HG03571 (cell line): ENCODE measurements around the gene TUT7.

Source experiments
- ATAC-seq: cut with Tn5 transposase; IDR thresholded peaks from one replicate; pipeline ENCODE4 v1.9.1; 2021; ENCODE audit not compliant: unreplicated experiment

Gene TUT7

DNA sequence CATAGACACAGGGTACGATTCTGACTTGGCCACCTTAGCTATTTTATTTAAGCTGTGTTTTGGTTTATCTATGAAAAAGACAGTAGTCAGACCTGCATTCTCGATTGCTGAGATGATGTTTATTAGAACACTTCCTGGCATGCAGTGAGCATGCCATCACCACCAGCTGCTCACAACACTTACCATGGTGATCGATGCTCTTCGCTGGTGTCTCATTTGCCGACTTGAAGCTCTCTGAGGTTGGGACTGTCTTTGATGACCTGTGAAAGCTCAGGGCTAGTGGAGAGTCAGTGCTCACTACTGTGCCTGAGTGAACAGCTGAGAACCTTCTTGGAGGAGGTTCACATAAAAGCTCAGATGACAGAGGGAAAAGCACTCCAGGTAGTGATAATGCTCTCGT, 90.3 kb downstream of the TUT7 start:
- no peak for ATAC-seq

DNA sequence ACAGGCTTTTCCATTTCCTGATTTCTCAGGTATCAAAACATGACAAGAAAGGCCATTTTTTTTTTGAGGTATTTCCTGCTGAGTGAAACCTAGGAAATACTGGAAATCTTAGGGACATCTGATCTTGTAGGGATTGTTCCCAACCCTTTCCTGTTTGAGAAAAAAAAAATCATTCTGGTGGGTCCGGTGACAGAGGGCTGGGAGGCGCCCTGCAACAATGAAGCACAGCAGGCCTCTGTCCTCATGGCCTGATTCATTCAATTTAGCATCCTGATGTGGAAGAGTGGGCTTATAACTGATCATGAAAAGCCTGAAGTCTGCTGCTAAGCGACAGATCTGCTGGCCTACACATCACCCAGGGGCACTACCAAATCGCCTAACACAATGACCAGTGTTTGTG, 91.7 kb downstream of the TUT7 start:
- no peak for ATAC-seq

- ATAC-seq = no peak
Measured at GRCh38 chr9:86259557-86259956, 94.7 kb downstream of the TUT7 start, which contains the start of gene C9orf153. TSS of gene C9orf153 (minus strand) at chr9:86259657. CDS start at chr9:86229603, 30,054 bp downstream.

DNA sequence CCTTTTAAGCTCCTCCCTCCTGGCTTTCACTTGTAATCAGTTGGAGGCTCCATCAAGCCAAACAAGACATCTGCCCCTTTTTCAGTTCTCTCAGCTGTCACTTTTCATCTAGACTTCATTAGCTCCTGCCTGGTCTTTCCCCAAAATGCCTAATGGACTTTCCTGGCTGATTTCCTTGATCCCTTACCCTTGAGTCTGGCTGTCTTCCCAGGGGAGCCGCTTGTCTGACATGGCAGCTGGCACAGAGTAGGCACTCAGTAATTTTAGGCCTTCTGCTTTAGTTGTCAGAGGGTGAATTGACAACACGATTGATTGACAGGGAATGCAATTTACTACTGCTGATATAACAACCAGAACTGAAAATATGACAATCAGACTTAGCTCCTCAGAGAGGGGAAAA, 96.8 kb downstream of the TUT7 start:
- ATAC-seq = no peak

- no peak for ATAC-seq
Measured at GRCh38 chr9:86256653-86257052, 97.6 kb downstream of the TUT7 start.

GRCh38 chr9:86253577-86253976, 100.6 kb downstream of the TUT7 start:
- ATAC-seq = no peak

GRCh38 chr9:86252870-86253269, 101.3 kb downstream of the TUT7 start:
- no peak for ATAC-seq

GRCh38 chr9:86250123-86250522, 104.1 kb downstream of the TUT7 start:
- ATAC-seq = no peak

DNA sequence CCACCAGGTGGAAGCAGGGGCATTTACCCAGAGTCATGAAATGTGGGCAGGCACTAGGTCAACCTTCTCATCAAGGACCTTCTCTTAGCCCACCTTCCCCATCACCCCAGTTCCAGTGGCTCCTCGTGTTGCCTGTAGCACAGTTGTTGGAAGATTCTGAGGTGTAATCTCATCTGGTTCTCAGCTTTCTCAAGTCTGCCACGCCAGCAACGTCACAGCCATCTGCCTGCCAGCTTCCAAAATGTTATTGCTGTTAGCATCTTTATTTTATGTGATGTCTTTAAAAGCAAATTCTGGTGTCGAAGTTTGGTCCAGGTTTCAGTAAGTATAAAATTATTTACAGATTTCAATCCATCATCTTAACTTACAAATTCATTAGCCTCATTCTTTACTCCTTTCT, 105.5 kb downstream of the TUT7 start:
- ATAC-seq = no peak

- peak; percentile 82 for ATAC-seq
Measured at GRCh38 chr9:86246752-86247161, 107.5 kb downstream of the TUT7 start.

- no peak for ATAC-seq
Measured at GRCh38 chr9:86242071-86242470, 112.1 kb downstream of the TUT7 start.

GRCh38 chr9:86241216-86241615, 113.0 kb downstream of the TUT7 start:
- no peak for ATAC-seq

DNA sequence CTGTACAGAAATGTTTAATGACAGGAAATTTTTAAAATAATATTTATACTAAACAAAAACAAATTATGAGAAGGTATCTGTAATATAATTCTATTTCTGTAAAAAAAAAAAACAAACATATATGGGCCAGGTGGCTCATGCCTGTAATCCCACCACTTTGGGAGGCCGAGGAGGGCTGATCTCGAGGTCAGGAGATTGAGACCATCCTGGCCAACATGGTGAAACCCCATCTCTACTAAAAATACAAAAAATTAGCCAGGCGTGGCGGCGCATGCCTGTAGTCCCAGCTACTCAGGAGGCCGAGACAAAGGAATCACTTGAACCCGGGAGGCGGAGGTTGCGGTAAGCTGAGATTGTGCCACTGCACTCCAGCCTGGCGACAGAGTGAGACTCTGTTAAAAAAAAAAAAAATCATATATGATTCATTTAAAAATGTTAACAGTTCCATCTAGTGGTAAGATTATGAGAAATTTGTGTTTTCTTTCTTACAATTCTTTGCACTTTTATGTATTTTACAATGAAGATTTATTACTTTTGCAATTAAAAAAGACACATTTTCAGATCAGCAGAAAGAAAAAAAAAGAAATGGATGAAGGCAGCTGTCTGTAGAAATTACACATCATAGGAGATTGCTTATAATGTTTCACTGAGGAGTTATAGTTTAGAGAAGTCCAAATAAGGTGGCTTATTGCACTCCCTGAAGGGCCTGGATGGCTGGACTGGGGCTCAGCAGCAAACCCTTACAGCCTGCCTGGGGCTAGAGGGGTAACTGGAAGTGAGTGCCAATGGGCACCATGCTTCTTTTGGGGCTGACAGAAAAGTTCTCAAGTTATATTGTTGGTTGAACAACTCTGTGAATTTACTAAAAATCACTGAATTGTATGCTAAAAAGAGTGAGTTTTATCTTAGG, 115.1 kb downstream of the TUT7 start:
- no peak for ATAC-seq
